ENCODE results near the gene KNDC1.

Gene KNDC1

DNA sequence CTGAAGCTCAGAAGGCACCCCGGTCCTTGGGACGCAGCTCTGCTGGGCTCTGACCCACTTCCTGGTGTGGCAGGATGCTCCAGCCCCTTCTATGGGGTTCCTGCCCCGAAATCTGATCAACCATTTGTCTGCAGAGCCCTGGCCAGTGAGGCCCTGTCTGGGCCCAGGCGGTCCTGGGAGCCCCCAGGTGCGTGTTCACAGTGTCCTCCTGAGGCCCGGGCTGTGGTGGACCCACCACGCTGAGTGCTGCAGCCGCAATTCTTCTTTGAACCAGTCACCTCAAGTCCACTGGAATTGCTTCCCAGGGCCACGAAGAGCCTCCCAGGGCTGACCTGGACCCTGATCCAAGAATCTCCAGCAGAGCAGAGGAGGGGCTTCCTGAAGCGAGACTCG lies 19.1 kb downstream of the KNDC1 start:
- H3K4me3 ChIP-seq (ENCODE audit: low read depth, low read length): no peak overlapping the region
- no peak for DNase-seq (ENCODE audit: low read depth, low spot score)
- TF ChIP-seq, protein P1, sequence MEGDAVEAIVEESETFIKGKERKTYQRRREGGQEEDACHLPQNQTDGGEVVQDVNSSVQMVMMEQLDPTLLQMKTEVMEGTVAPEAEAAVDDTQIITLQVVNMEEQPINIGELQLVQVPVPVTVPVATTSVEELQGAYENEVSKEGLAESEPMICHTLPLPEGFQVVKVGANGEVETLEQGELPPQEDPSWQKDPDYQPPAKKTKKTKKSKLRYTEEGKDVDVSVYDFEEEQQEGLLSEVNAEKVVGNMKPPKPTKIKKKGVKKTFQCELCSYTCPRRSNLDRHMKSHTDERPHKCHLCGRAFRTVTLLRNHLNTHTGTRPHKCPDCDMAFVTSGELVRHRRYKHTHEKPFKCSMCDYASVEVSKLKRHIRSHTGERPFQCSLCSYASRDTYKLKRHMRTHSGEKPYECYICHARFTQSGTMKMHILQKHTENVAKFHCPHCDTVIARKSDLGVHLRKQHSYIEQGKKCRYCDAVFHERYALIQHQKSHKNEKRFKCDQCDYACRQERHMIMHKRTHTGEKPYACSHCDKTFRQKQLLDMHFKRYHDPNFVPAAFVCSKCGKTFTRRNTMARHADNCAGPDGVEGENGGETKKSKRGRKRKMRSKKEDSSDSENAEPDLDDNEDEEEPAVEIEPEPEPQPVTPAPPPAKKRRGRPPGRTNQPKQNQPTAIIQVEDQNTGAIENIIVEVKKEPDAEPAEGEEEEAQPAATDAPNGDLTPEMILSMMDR (IDR thresholded peaks at IDR 0.05; ENCODE audit: low read depth, low read length): no peak
- in situ Hi-C loops (cut with HindIII; ENCODE audit: low sequenced_read_pairs): no loop called here

DNA sequence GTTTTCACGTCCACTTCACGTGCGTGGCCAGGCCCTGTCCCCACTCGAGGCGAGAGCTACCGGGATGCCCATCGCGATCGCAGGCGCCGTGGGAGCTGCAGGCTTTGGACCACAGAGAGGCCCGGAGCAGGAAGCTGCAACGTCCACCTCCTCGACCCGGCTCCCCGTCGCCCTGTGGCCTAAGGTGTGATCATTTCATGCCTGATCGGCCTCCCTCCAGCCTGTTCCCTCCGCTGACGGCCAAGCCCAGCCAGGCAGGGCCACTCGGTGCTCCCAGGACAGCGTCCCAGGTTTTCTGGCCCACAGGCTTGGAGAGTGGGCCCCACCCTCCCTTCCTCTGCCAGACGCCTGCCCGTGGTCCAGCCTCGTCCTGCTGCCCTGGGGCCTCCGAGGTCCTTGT lies 19.6 kb downstream of the KNDC1 start:
- TF ChIP-seq, protein P1 (IDR thresholded peaks at IDR 0.05; ENCODE audit: low read depth, low read length): no peak
- no peak for DNase-seq (ENCODE audit: low read depth, low spot score)
- in situ Hi-C loops (cut with HindIII; ENCODE audit: low sequenced_read_pairs): no loop called here
- H3K4me3 ChIP-seq (ENCODE audit: low read depth, low read length): no peak overlapping the region

DNA sequence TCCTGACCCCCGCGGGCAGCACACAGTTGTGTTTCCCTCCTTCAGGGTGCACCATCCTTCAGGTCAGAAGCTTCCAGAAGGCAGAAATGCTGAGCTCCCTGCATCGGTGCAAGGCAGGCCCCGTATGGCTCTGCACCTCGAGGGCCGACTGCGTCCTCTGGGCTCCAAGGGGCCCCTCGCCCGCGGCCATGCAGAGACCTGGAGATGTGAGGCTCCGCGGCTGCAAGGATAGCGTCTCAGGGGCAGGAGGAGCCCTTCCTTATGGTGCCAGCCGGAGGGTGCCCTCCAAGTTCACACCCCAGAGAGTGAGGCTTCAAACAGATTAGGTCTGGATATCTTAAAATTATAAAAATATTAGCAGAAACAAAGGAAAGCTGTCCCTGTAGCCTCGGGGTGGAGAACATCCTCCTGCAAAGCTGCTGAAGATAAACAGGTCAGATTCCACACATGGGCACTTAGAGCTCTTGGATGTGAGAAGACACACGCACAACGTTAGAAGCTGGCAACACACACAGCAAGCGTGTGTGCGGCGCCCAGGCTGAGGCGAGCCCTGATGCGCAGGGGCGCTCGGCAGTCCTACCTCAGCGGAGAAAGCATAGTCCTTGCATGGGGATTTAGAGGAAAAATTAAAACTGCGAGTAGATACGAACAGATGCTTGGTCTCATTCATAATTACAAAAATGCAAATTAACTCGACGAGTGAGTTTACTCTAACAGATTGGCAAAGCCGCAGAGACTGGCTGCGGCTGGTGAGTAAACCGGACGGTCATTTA lies 20.4 kb downstream of the KNDC1 start:
- no peak for DNase-seq (ENCODE audit: low read depth, low spot score)
- no peak overlapping the region for H3K4me3 ChIP-seq (ENCODE audit: low read depth, low read length)
- in situ Hi-C loops (cut with HindIII; ENCODE audit: low sequenced_read_pairs): no loop called here
- TF ChIP-seq, protein P1 (IDR thresholded peaks at IDR 0.05; ENCODE audit: low read depth, low read length): no peak

DNA sequence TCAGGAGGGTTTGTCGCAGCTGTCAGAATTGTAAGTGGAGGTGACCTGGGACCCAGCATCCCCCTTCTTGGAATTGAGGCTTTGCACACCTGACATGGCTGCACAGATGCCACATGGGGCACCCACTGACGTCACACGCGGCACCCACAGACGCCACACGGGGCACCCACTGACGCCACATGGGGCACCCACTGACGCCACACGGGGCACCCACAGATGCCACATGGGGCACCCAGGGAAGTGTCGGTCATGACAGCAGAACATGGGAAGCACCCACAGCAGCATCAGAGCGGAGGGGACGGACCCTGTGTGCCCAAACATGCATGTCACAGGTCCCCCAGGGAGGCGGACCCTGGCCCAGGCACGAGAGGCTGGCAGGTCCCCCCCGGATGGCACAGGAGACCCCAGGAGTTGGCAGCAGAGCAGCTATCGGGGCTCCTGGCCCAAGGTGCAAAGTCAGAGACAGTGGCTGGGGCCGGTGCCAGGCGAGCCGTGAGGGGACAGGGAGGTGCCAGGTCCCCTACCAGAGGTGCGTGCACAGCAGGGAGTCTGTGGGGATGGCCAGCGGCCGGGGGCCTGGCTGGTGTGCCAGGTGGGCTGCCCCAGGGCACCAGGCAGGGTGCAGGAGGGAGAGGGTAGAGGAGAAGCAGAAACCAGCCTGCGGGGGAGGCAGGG lies 21.1 kb downstream of the KNDC1 start:
- TF ChIP-seq, protein P1 (IDR thresholded peaks at IDR 0.05; ENCODE audit: low read depth, low read length): no peak
- in situ Hi-C loops (cut with HindIII; ENCODE audit: low sequenced_read_pairs): no loop called here
- no peak for DNase-seq (ENCODE audit: low read depth, low spot score)
- no peak overlapping the region for H3K4me3 ChIP-seq (ENCODE audit: low read depth, low read length)

DNA sequence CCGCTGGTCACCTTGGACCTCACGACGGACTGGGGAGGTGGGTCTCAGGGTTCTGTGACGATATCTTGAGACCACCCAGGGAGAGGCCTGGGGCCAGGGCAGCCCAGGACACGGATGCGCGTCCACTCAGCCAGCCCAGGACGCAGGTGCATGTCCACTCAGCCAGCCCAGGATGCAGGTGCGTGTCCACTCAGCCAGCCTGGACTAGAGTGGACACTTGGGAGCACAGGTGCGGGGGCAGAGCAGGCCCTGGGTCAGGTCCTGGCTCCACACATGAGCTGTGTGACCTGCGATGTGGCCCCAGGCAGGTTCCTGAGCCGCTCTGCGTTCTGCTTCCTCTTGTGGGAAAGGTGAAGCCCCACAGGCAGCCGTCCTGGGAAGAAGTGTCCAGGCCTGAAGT lies 22.2 kb downstream of the KNDC1 start:
- DNase-seq (ENCODE audit: low read depth, low spot score): no peak
- TF ChIP-seq, protein P1 (IDR thresholded peaks at IDR 0.05; ENCODE audit: low read depth, low read length): no peak
- in situ Hi-C loops (cut with HindIII; ENCODE audit: low sequenced_read_pairs): no loop called here
- H3K4me3 ChIP-seq (ENCODE audit: low read depth, low read length): no peak overlapping the region

DNA sequence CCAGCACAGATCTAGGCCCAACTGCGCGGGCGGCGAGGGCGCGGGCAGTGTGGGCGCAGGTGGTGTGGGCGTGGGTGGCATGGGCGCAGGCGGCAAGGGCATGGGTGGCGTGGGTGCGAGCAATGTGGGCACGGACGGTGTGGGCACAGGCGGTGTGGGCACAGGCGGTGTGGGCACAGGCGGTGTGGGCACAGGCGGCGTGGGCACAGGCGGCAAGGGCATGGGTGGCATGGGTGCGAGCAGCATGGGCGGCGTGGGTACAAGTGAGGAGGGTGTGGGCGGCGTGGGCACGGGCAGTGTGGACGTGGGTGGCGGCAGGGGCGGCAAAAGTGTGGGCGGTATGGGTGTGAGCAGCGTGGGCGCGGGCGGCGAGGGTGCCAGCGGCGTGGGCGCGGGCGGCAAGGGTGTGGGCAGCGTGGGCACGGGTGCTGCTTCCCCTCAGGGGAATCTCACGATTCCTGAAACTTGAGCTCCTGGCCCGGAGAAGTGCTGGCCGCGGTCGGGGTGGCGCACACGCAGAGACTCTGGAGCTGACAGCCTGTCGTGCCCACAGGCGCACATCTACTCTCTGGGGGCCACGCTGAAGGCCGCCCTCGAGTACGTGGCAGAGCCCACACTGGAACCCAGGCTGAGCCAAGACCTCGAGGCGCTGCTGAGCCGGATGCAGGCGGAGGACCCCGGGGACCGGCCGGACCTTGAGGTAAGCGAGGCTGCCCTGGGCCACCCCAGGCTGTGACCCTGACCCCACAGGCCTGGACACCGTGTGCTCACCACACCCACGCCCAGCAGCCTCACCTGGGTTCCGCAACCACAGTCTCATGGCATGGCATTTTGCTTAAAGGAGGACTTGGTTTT lies 23.0 kb downstream of the KNDC1 start:
- in situ Hi-C loops (cut with HindIII; ENCODE audit: low sequenced_read_pairs): no loop called here
- no peak for DNase-seq (ENCODE audit: low read depth, low spot score)
- TF ChIP-seq, protein P1 (IDR thresholded peaks at IDR 0.05; ENCODE audit: low read depth, low read length): no peak
- H3K4me3 ChIP-seq (ENCODE audit: low read depth, low read length): no peak overlapping the region
